ENCODE results near the gene SIX5.
A peak's percentile ranks its signal among the peaks of the same experiment; 100 is the strongest.

The SIX5 gene

GRCh38 chr19:45768984-45769782 lies at the start of gene SIX5:
Gene SIX5, minus strand, starts transcription at chr19:45769252. Its CDS starts 408 bp downstream, at chr19:45768844.
- peak; percentile 67 for ATAC-seq (ENCODE audit: low read depth)
- Mint-ChIP-seq H3K9me3 (no peaks in the 10 kb centered on the region), H3K36me3 (no peaks in the 10 kb centered on the region), H3K27ac (peak within 1 kb of the TSS; percentile 85), H3K4me3 (peak within 1 kb of the TSS; percentile 93), H3K4me1 (peaks cover 19% of the 10 kb centered on the region), H3K27me3 (peaks cover 12% of the 10 kb centered on the region)
- peak; percentile 83 to 96 for DNase-seq (ENCODE audit: low spot score in 2 of 2)

DNA sequence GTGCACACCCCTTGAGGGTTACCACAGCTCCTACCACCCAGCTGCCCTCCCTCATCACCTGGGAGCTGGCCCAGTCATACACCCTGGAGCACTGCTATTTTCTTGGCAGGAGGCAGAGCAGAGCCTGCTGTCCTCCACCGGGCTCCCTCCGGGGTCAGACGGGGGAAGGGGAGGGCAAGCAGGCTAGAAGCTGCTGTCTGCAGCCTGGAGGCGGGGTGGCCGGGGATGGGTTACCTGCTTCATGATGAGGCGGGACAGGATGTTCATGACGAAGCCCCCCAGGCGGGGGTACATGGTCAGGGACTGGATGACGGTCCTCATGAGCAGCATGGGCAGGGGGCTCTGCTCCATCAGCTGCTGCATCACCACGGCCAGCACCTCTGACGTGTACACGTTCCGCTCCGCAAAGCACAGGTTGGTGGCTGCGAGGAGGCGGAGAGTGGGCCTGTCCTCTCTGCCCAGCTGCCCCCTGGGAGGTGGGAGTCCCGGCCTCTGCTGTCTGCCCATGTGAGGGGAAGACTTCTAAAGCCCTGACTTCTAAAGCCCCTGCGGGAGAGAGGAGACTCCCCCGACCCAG lies 48.8 kb upstream of the SIX5 start:
- Mint-ChIP-seq H3K27me3 (no peaks in the 10 kb centered on the region), H3K4me1 (peaks cover 3% of the 10 kb centered on the region), H3K36me3 (peaks cover 7% of the 10 kb centered on the region), H3K4me3 (no peak overlapping the region), H3K27ac (no peak overlapping the region), H3K9me3 (no peaks in the 10 kb centered on the region)
- ATAC-seq (ENCODE audit: low read depth) (no peak), DNase-seq (ENCODE audit: low spot score in 2 of 2) (no peak)

DNA sequence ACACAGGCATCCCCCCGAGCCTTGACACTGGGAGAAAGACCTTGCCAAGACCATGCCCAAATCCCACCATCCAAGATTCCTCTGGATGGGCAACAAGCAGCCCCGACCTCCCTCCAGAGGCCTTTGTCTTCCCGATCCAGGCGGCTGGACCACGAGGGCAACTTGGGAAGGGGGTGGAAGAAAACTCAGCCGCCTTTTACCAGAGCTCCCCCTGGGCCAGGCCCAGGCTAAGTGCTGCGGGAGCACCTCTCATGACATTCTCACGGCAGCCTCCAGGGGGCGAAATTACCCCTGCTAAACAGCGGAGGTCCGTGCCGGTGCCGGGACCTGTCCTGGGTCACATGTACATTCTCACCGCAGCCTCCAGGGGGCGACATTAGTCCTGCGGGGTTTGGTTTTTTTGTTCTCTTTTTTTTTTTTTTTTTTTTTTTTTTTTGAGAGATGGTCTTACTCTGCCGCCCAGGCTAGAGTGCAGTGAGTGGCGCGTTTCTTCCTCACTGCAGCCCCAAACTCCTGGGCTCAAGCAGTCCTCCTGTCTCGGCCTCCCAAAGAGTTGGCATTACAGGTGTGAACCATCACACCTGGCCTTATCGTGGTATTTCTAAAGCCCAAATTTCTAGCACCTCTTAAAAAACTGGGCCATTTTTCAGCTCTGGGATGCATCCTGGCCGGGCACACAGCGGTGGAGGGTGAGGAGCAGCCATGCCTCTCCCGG lies 48.1 kb upstream of the SIX5 start:
- H3K27me3 Mint-ChIP-seq, result no peaks in the 10 kb centered on the region
- no peak overlapping the region for H3K4me3 Mint-ChIP-seq
- DNase-seq (ENCODE audit: low spot score in 2 of 2) (peak; percentile 98 to 99), ATAC-seq (ENCODE audit: low read depth) (peak; percentile 99)
- peaks cover 3% of the 10 kb centered on the region for H3K4me1 Mint-ChIP-seq
- no peaks in the 10 kb centered on the region for H3K9me3 Mint-ChIP-seq
- H3K27ac Mint-ChIP-seq, result no peak overlapping the region
- H3K36me3 Mint-ChIP-seq, result peaks cover 7% of the 10 kb centered on the region

- Mint-ChIP-seq H3K9me3 (no peaks in the 10 kb centered on the region), H3K36me3 (peaks cover 7% of the 10 kb centered on the region), H3K27ac (no peak overlapping the region), H3K4me3 (no peak overlapping the region), H3K27me3 (no peaks in the 10 kb centered on the region), H3K4me1 (peaks cover 3% of the 10 kb centered on the region)
- ATAC-seq (ENCODE audit: low read depth) (no peak), DNase-seq (ENCODE audit: low spot score in 2 of 2) (no peak)
Observed at GRCh38 chr19:45816236-45817009, 47.4 kb upstream of the SIX5 start.

GRCh38 chr19:45815481-45816216 lies 46.6 kb upstream of the SIX5 start:
- Mint-ChIP-seq H3K9me3 (no peaks in the 10 kb centered on the region), H3K27me3 (peaks cover 2% of the 10 kb centered on the region), H3K27ac (no peak overlapping the region), H3K4me3 (no peak overlapping the region), H3K36me3 (peaks cover 3% of the 10 kb centered on the region), H3K4me1 (peaks cover 3% of the 10 kb centered on the region)
- ATAC-seq (ENCODE audit: low read depth) (no peak), DNase-seq (ENCODE audit: low spot score in 2 of 2) (no peak)

GRCh38 chr19:45814851-45815480 lies 45.9 kb upstream of the SIX5 start, which contains the start of gene RSPH6A:
Gene RSPH6A, minus strand, starts transcription at chr19:45815308. Its CDS starts 132 bp downstream, at chr19:45815176.
- peaks cover 3% of the 10 kb centered on the region for H3K36me3 Mint-ChIP-seq
- H3K9me3 Mint-ChIP-seq, result no peaks in the 10 kb centered on the region
- ATAC-seq (ENCODE audit: low read depth) (no peak), DNase-seq (ENCODE audit: low spot score in 2 of 2) (no peak)
- H3K4me3 Mint-ChIP-seq, result no peak within 1 kb of the TSS
- H3K27me3 Mint-ChIP-seq, result peaks cover 4% of the 10 kb centered on the region
- peaks cover 3% of the 10 kb centered on the region for H3K4me1 Mint-ChIP-seq
- H3K27ac Mint-ChIP-seq, result no peak within 1 kb of the TSS

GRCh38 chr19:45814166-45814780 lies 45.2 kb upstream of the SIX5 start:
- Mint-ChIP-seq H3K27me3 (peaks cover 4% of the 10 kb centered on the region), H3K4me1 (peaks cover 3% of the 10 kb centered on the region), H3K27ac (no peak overlapping the region), H3K4me3 (no peak overlapping the region), H3K9me3 (no peaks in the 10 kb centered on the region), H3K36me3 (no peaks in the 10 kb centered on the region)
- ATAC-seq (ENCODE audit: low read depth) (no peak), DNase-seq (ENCODE audit: low spot score in 2 of 2) (no peak)

GRCh38 chr19:45812297-45812696 lies 43.2 kb upstream of the SIX5 start:
- H3K4me3 Mint-ChIP-seq, result no peak overlapping the region
- no peak overlapping the region for H3K27ac Mint-ChIP-seq
- peaks cover 3% of the 10 kb centered on the region for H3K4me1 Mint-ChIP-seq
- H3K27me3 Mint-ChIP-seq, result peaks cover 4% of the 10 kb centered on the region
- H3K36me3 Mint-ChIP-seq, result no peaks in the 10 kb centered on the region
- DNase-seq (ENCODE audit: low spot score in 2 of 2) (no peak), ATAC-seq (ENCODE audit: low read depth) (no peak)
- no peaks in the 10 kb centered on the region for H3K9me3 Mint-ChIP-seq

DNA sequence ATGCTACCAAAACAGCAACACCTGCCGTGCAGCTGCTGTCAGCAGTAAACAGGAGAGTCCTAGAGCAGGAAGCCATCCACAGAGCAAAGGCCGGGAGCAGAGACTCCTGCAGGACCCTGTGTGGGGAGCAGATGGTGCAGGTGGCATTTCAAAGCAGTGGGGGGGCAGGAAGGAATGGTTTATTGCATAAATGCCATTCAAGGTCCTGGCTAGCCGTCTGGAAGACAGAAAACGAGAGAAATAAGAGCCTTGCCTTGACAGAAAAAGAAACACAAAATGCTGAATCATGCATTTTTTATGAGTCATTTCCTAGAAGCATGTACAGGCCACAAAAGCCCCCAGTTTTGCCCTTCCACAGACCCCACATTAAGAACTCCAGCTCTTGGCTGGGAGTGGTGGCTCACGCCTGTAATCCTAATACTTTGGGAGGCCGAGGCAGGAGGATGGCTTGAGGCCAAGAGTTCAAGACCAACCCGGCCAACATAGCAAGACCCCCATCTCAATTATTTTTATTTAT lies 40.6 kb upstream of the SIX5 start:
- Mint-ChIP-seq H3K4me1 (peaks cover 5% of the 10 kb centered on the region), H3K27ac (no peak overlapping the region), H3K4me3 (no peak overlapping the region), H3K36me3 (no peaks in the 10 kb centered on the region), H3K9me3 (no peaks in the 10 kb centered on the region), H3K27me3 (peaks cover 6% of the 10 kb centered on the region)
- no peak for DNase-seq (ENCODE audit: low spot score in 2 of 2)
- ATAC-seq (ENCODE audit: low read depth), result no peak

DNA sequence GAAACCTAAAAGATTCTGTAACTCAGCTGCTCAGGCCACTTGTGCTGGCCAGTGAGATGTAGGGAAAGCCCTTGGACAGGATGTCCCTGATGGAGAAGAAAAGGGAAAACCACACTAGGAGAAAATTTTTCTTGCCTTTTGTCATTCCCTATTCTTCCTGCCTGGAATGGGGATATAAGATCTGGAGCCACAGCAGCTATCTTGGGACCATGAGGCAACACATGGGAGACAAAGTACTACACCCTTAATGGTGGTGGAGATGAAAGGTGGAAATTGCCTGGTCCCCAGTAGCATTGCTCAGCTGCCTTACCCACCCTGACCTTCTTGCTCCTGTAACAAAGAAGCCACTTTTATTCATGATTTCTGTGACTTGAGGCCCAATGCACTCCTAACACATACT lies 36.7 kb upstream of the SIX5 start:
- no peaks in the 10 kb centered on the region for H3K9me3 Mint-ChIP-seq
- H3K4me3 Mint-ChIP-seq, result no peak overlapping the region
- H3K36me3 Mint-ChIP-seq, result no peaks in the 10 kb centered on the region
- DNase-seq (ENCODE audit: low spot score in 2 of 2), result no peak
- peaks cover 10% of the 10 kb centered on the region for H3K27me3 Mint-ChIP-seq
- no peak overlapping the region for H3K27ac Mint-ChIP-seq
- no peak for ATAC-seq (ENCODE audit: low read depth)
- peaks cover 5% of the 10 kb centered on the region for H3K4me1 Mint-ChIP-seq

- Mint-ChIP-seq H3K4me3 (no peak overlapping the region), H3K4me1 (peaks cover 5% of the 10 kb centered on the region), H3K27me3 (peaks cover 8% of the 10 kb centered on the region), H3K36me3 (no peaks in the 10 kb centered on the region), H3K27ac (no peak overlapping the region), H3K9me3 (no peaks in the 10 kb centered on the region)
- no peak for DNase-seq (ENCODE audit: low spot score in 2 of 2)
- ATAC-seq (ENCODE audit: low read depth), result no peak
Observed at GRCh38 chr19:45804959-45805230, 35.8 kb upstream of the SIX5 start.

DNA sequence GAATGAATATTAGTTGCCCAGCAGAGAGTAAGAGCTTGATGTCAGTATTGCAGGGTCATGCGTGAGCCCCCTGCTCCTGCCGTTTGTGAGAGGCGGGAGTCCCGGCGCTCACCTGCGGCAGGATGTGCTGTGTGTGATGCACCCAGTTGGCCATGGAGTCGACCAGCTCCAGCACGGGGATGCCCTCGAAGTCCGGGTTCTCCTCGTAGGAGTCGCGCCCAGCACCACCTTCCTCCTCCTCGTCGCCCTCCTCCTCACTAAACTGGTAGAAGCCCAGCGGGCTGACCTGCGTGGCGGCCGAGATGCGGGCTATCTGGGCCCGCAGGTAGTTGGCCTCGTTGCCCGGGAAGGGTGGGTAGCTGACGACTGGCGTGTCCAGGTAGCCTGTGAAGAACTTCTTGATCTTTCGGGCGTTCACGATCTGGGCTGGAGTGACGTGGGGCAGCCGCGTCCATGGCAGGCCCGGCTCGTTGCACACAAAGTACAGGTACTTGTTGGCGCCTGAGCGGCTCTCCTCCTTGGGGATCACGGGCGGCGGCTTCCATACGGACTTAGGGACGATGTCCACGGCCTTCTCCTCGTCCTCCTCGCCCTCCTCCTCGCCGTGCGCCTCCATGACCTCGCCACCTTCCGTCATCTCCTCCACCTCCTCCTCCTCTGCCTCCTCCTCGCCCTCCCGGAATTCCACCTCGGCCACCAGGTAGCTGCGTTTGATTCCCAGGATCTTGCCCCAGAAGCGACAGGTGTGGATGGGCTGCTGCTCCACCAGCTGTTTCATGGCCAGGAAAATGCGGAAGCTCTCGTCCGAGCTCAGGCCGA lies 35.3 kb upstream of the SIX5 start:
- no peak for ATAC-seq (ENCODE audit: low read depth)
- Mint-ChIP-seq H3K4me1 (peaks cover 5% of the 10 kb centered on the region), H3K9me3 (no peaks in the 10 kb centered on the region), H3K4me3 (no peak overlapping the region), H3K27ac (no peak overlapping the region), H3K27me3 (peaks cover 8% of the 10 kb centered on the region), H3K36me3 (no peaks in the 10 kb centered on the region)
- no peak for DNase-seq (ENCODE audit: low spot score in 2 of 2)

Measured in memory B cell (primary cell).